HepG2 (cell line): ENCODE results near the gene TST. TPM values are rescaled to one million over a fixed set of nuclear protein-coding genes. Genes with fewer than 3 reads are reported as not detected.
A peak's percentile ranks its signal among the peaks of the same experiment; 100 is the strongest.

Experiments used
- ATAC-seq: fragments of 200-7000 bp; cut with Tn5 transposase; 3 replicates; pipeline ENCODE4 v1.9.1; 2020; ENCODE audit warnings: mild to moderate bottlenecking, moderate library complexity
- BruUV-seq: library from RNA; stranded (reverse); fragments of 400-500 nt; replicated peaks from 2 replicates; lab custom pipeline; 2021; lab: Mats Ljungman, UMichigan
- CTCF ChIA-PET: fragments of 300-600 bp; formaldehyde crosslinking; extraction: SDS; loops from one replicate; lab custom pipeline; 2021; ENCODE audit warnings: low total read pairs, inconsistent platforms, low intra/inter-chr PET ratio; lab: Yijun Ruan, JAX
- POLR2A ChIA-PET: fragments of 350-600 bp; sonication (Branson Sonifier 250); formaldehyde crosslinking; loops from one replicate; lab custom pipeline; 2020; ENCODE audit warnings: antibody characterized with exemption, inconsistent platforms; lab: Yijun Ruan, JAX
- DNase-seq: peaks from one replicate; pipeline ENCODE4 v3.0.0-alpha.2; 2015; ENCODE audit warnings: low spot score
- FAIRE-seq: peaks from 3 replicates; lab custom pipeline; 2011; peaks lifted over from hg19 to GRCh38; lab: Jason Lieb, UNC
- H2AFZ ChIP-seq: one replicate; pipeline ENCODE4 v1.6.1; 2011; ENCODE audit warnings: low read length, inconsistent platforms
- H3K27ac ChIP-seq: fragments of 300-600 bp; 3 replicates; pipeline ENCODE4 v1.8.0; 2011; ENCODE audit warnings: mixed run types, mild to moderate bottlenecking, mixed read lengths, low read length, inconsistent platforms; ENCODE audit not compliant: insufficient read depth; ENCODE audit errors: extremely low read length
- H3K27me3 ChIP-seq, 2 experiments: fragments of 200-600 bp in 1 of 2; 2 replicates in 1 of 2; 3 replicates in 1 of 2; pipeline versions ENCODE4 v1.6.0 to v1.8.0; 2011; ENCODE audit warnings: low read length in 2 of 2, mild to moderate bottlenecking in 2 of 2, moderate library complexity in 2 of 2, inconsistent platforms in 1 of 2; ENCODE audit not compliant: insufficient read depth in 2 of 2, control insufficient read depth in 1 of 2
- H3K36me3 ChIP-seq, 2 experiments: fragments of 200-600 bp in 1 of 2; replicated peaks in 1 of 2; 2 replicates in 1 of 2; 3 replicates in 1 of 2; pipeline versions ENCODE4 v1.5.1 to v1.8.0; 2011; ENCODE audit warnings: low read length in 2 of 2, inconsistent platforms in 1 of 2; ENCODE audit not compliant: insufficient read depth in 2 of 2, control insufficient read depth in 1 of 2
- H3K4me1 ChIP-seq: 2 replicates; pipeline ENCODE4 v1.5.1; 2012; ENCODE audit warnings: low read length, inconsistent platforms; ENCODE audit not compliant: insufficient read depth
- H3K4me2 ChIP-seq: 2 replicates; pipeline ENCODE4 v1.6.0; 2011; ENCODE audit warnings: low read depth, low read length, inconsistent platforms
- H3K4me3 ChIP-seq, 3 experiments: fragments of 200-600 bp in 1 of 3; sonication (generic), shearing (Covaris generic) in 1 of 3; replicated peaks in 1 of 3; 2 replicates each; pipeline ENCODE4 v1.5.1; 2011 to 2016; ENCODE audit warnings: low read length in 3 of 3, inconsistent platforms in 2 of 3, low read depth in 2 of 3, mild to moderate bottlenecking in 2 of 3, control low read depth in 1 of 3, mixed read lengths in 1 of 3; ENCODE audit not compliant: insufficient read depth in 1 of 3
- H3K79me2 ChIP-seq: one replicate; pipeline ENCODE4 v1.6.1; 2011; ENCODE audit warnings: low read length, inconsistent platforms; ENCODE audit not compliant: insufficient read depth
- H3K9ac ChIP-seq: 2 replicates; pipeline ENCODE4 v1.6.0; 2011; ENCODE audit warnings: mild to moderate bottlenecking, low read depth, low read length, inconsistent platforms; ENCODE audit not compliant: insufficient read depth
- H3K9me3 ChIP-seq: 2 replicates; pipeline ENCODE4 v1.5.1; 2012; ENCODE audit warnings: mild to moderate bottlenecking, low read length
- H4K20me1 ChIP-seq: 2 replicates; pipeline ENCODE4 v1.6.0; 2011; ENCODE audit warnings: inconsistent platforms, mild to moderate bottlenecking, low read length, moderate library complexity; ENCODE audit not compliant: insufficient read depth
- KMT2A ChIP-seq: sonication (generic); formaldehyde crosslinking; IDR thresholded peaks from 2 replicates; pipeline ENCODE4 v1.4.0; 2020; ENCODE audit warnings: missing genetic modification reagents
- NFYB ChIP-seq: sonication (generic); formaldehyde crosslinking; IDR thresholded peaks from 2 replicates; pipeline ENCODE4 v1.4.0; 2020; ENCODE audit warnings: missing genetic modification reagents
- PRDM10 ChIP-seq: sonication (generic); formaldehyde crosslinking; IDR thresholded peaks from 2 replicates; pipeline ENCODE4 v1.4.0; 2020; ENCODE audit warnings: low read depth, missing genetic modification reagents
- ZGPAT ChIP-seq: IDR thresholded peaks from 2 replicates; pipeline ENCODE4 v1.6.1; 2016; ENCODE audit warnings: mild to moderate bottlenecking
- ZNF567 ChIP-seq: sonication (generic); formaldehyde crosslinking; IDR thresholded peaks from 2 replicates; pipeline ENCODE4 v1.8.1; 2023; ENCODE audit warnings: mild to moderate bottlenecking, missing genetic modification reagents, borderline replicate concordance
- WGBS: methylation state at CpG from one replicate; pipeline ENCODE4 v1.1.6; 2017; ENCODE audit warnings: low lambda C conversion rate; 5-methylcytosine and 5-hydroxymethylcytosine counted together
- in situ Hi-C: cut with HindIII; loops from 2 replicates; pipeline ENCODE4 v1.10.0; 2017; ENCODE audit warnings: low pct_unique_long_range_greater_than_20kb; ENCODE audit not compliant: extremely low pct_ligation_motif_present
- intact Hi-C: fragments of 100-400 bp; cut with micrococcal nuclease; formaldehyde crosslinking; loops from one replicate; pipeline ENCODE4 v1.10.0; 2022; ENCODE audit not compliant: unreplicated experiment
- polyA plus RNA-seq, 8 experiments: library from polyadenylated mRNA; depleted of rRNA in 3 of 8; stranded (reverse) in 7 of 8; unstranded in 1 of 8; fragments of >200 nt; fragmentation: Illumina TruSeq in 4 of 8; extraction: Trizol in 4 of 8; gene quantifications; 2 replicates each; pipeline versions ENCODE4 v1.2.1 to v1.2.3, GENCODE V29; 2011 to 2016; ENCODE audit warnings: low read depth in 4 of 8, missing spikeins in 1 of 8, mixed read lengths in 1 of 8; ENCODE audit not compliant: insufficient read depth in 1 of 8
- total RNA-seq, 5 experiments: library from RNA; depleted of rRNA; stranded (reverse); fragments of >200 nt; fragmentation: Illumina TruSeq; extraction: Trizol; gene quantifications; 2 replicates each; pipeline ENCODE4 v1.2.3, GENCODE V29; 2016; ENCODE audit warnings: low read depth in 1 of 5
- TF ChIP-seq, protein P1 (sequence below): sonication (generic); formaldehyde crosslinking; IDR thresholded peaks from 2 replicates; pipeline ENCODE4 v1.9.0; 2022; ENCODE audit warnings: missing genetic modification reagents, mild to moderate bottlenecking, borderline replicate concordance
- TF ChIP-seq, protein P2 (sequence below): fragments of 450-650 bp; IDR thresholded peaks from 2 replicates; pipeline ENCODE4 v1.6.1; 2016

The TST gene
- total and polyA plus RNA-seq, 2 of the 13 experiments (the other 11 are each of a cell fraction or from before 2014, with no cell fraction given) = 44.6 to 63.6 TPM

DNA sequence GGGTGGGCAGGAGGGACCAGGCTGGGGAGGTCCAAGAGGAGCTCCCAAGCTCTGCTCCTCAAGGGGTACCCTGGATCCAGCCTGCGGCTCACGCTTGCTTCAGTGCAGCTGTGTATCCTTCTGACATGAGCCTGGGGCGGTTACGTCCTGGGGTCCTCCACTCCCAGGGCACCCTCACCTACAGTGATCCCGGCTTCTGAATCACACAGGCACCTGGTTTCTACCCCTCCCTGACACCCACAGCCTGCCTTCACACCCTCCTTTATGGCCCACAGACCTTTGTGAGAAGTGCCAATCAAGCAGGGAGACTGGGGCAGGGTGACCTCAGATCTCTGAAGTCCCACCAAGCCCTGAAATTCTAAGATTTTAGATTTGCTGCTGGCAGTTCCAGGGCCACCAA lies 1.8 kb upstream of the TST start:
- peak overlapping the region; percentile 53; the same call in 1 of the 2 replicates for H3K9ac ChIP-seq
- no peak for TF ChIP-seq NFYB (CRISPR knock-in tag)
- peak overlapping the region; percentile 37 to 94 (median 92); a peak in 5 of 6 replicates for H3K4me3 ChIP-seq
- BruUV-seq = no TSS peak
- DNase-seq (no peak), ATAC-seq (no peak), FAIRE-seq (no peak)
- intact Hi-C loops (loop anchor here (5.0 kb wide), 1 partner anchor 34 kb away; no protein-coding TSS in a partner anchor), in situ Hi-C loops (no loop called here)
- peak overlapping the region; percentile 91 for H3K4me2 ChIP-seq
- H3K9me3 ChIP-seq = no peaks in the 10 kb centered on the region
- 97% methylated on average over 5 of the region's 5 CpGs for WGBS
- peaks cover 79% of the 10 kb centered on the region for H3K4me1 ChIP-seq
- H3K27ac ChIP-seq = peak overlapping the region; percentile 43
- no peaks in the 10 kb centered on the region; a peak in 1 of 5 replicates for H3K27me3 ChIP-seq
- ChIA-PET CTCF (no interaction called here), POLR2A (interaction anchor here (1.4 to 11.6 kb wide), 3 partner anchors 10 to 22 kb away, joined by 3 to 383 read pairs (median 141); no protein-coding TSS in a partner anchor)
- H4K20me1 ChIP-seq = peaks cover 18% of the 10 kb centered on the region
- H3K36me3 ChIP-seq = peaks cover 12 to 30% of the 10 kb centered on the region in 2 experiments
- no peak overlapping the region for H2AFZ ChIP-seq
- peaks cover 69% of the 10 kb centered on the region for H3K79me2 ChIP-seq

GRCh38 chr22:37020192-37020479 lies 889 bp upstream of the TST start:
- Histone ChIP-seq H4K20me1 (peaks cover 21% of the 10 kb centered on the region), H2AFZ (no peak overlapping the region), H3K4me3 (peak overlapping the region; percentile 86 to 94 (median 92)), H3K36me3 (peaks cover 6 to 21% of the 10 kb centered on the region in 2 experiments), H3K9me3 (no peaks in the 10 kb centered on the region), H3K27me3 (no peaks in the 10 kb centered on the region; a peak in 1 of 5 replicates), H3K27ac (peak overlapping the region; percentile 88), H3K79me2 (peaks cover 66% of the 10 kb centered on the region), H3K4me1 (peaks cover 79% of the 10 kb centered on the region), H3K9ac (peak overlapping the region; percentile 95), H3K4me2 (peak overlapping the region; percentile 91)
- ChIA-PET CTCF (interaction anchor here (0.8 kb wide), 1 partner anchor 14 kb away, joined by 3 read pairs; no protein-coding TSS in a partner anchor), POLR2A (interaction anchor here (1.3 to 11.6 kb wide), 4 partner anchors 10 to 23 kb away, joined by 3 to 383 read pairs (median 72); no protein-coding TSS in a partner anchor)
- peak; percentile 15; the same call in 2 of the 3 replicates for ATAC-seq
- TSS peak; percentile 76 for BruUV-seq
- no peak for FAIRE-seq
- intact Hi-C loops (loop anchor here (5.0 kb wide), 1 partner anchor 33 kb away; no protein-coding TSS in a partner anchor), in situ Hi-C loops (no loop called here)
- no peak for DNase-seq
- 5% methylated on average over 3 of the region's 5 CpGs for WGBS
- peak; percentile 43; the same call in 1 of the 2 replicates for TF ChIP-seq KMT2A
- TF ChIP-seq, protein P1, sequence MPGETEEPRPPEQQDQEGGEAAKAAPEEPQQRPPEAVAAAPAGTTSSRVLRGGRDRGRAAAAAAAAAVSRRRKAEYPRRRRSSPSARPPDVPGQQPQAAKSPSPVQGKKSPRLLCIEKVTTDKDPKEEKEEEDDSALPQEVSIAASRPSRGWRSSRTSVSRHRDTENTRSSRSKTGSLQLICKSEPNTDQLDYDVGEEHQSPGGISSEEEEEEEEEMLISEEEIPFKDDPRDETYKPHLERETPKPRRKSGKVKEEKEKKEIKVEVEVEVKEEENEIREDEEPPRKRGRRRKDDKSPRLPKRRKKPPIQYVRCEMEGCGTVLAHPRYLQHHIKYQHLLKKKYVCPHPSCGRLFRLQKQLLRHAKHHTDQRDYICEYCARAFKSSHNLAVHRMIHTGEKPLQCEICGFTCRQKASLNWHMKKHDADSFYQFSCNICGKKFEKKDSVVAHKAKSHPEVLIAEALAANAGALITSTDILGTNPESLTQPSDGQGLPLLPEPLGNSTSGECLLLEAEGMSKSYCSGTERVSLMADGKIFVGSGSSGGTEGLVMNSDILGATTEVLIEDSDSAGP (CRISPR knock-in tag) = peak; percentile 51; the same call in 1 of the 2 replicates
- TF ChIP-seq ZGPAT (CRISPR knock-in tag) = peak; percentile 58; the same call in 1 of the 2 replicates
- 0 out of 2 replicates have a peak, but pooled peaks have one; percentile 9 for TF ChIP-seq ZNF567 (CRISPR knock-in tag)
- TF ChIP-seq PRDM10 (CRISPR knock-in tag) = peak; percentile 42; the same call in 1 of the 2 replicates
- TF ChIP-seq, protein P2, sequence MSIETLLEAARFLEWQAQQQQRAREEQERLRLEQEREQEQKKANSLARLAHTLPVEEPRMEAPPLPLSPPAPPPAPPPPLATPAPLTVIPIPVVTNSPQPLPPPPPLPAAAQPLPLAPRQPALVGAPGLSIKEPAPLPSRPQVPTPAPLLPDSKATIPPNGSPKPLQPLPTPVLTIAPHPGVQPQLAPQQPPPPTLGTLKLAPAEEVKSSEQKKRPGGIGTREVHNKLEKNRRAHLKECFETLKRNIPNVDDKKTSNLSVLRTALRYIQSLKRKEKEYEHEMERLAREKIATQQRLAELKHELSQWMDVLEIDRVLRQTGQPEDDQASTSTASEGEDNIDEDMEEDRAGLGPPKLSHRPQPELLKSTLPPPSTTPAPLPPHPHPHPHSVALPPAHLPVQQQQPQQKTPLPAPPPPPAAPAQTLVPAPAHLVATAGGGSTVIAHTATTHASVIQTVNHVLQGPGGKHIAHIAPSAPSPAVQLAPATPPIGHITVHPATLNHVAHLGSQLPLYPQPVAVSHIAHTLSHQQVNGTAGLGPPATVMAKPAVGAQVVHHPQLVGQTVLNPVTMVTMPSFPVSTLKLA = peak; percentile 48
